ENCODE data around the gene ESRRA.
A peak's percentile ranks its signal among the peaks of the same experiment; 100 is the strongest.

The ESRRA gene

GRCh38 chr11:64340671-64341335, 35.5 kb downstream of the ESRRA start:
- TF ChIP-seq CTCF (IDR thresholded peaks at IDR 0.05; ENCODE audit: extremely low read depth, insufficient read depth, missing control alignments) = no peak
- in situ Hi-C loops (cut with MboI; ENCODE audit: low pct_unique_long_range_greater_than_20kb, low sequenced_read_pairs, unreplicated experiment) = no loop called here
- DNase-seq (ENCODE audit: low spot score) = peak; percentile 85

- in situ Hi-C loops (cut with MboI; ENCODE audit: low pct_unique_long_range_greater_than_20kb, low sequenced_read_pairs, unreplicated experiment) = no loop called here
- no peak for DNase-seq (ENCODE audit: low spot score)
- no peak for TF ChIP-seq CTCF (IDR thresholded peaks at IDR 0.05; ENCODE audit: extremely low read depth, insufficient read depth, missing control alignments)
Observed at GRCh38 chr11:64341429-64341828, 36.1 kb downstream of the ESRRA start.

- peak; percentile 28 for TF ChIP-seq CTCF (IDR thresholded peaks at IDR 0.05; ENCODE audit: extremely low read depth, insufficient read depth, missing control alignments)
- peak; percentile 97 for DNase-seq (ENCODE audit: low spot score)
- in situ Hi-C loops (cut with MboI; ENCODE audit: low pct_unique_long_range_greater_than_20kb, low sequenced_read_pairs, unreplicated experiment) = no loop called here
Observed at GRCh38 chr11:64341851-64342791, 36.8 kb downstream of the ESRRA start.

GRCh38 chr11:64342869-64343745, 37.8 kb downstream of the ESRRA start:
- no peak for TF ChIP-seq CTCF (IDR thresholded peaks at IDR 0.05; ENCODE audit: extremely low read depth, insufficient read depth, missing control alignments)
- in situ Hi-C loops (cut with MboI; ENCODE audit: low pct_unique_long_range_greater_than_20kb, low sequenced_read_pairs, unreplicated experiment) = no loop called here
- DNase-seq (ENCODE audit: low spot score) = no peak

GRCh38 chr11:64343767-64344559, 38.6 kb downstream of the ESRRA start:
- TF ChIP-seq CTCF (IDR thresholded peaks at IDR 0.05; ENCODE audit: extremely low read depth, insufficient read depth, missing control alignments) = peak; percentile 42
- peak; percentile 53 for DNase-seq (ENCODE audit: low spot score)
- in situ Hi-C loops (cut with MboI; ENCODE audit: low pct_unique_long_range_greater_than_20kb, low sequenced_read_pairs, unreplicated experiment) = no loop called here
